Measurements from ENCODE around the gene OBP2B. TPM values are rescaled to one million over a fixed set of nuclear protein-coding genes. Genes with fewer than 3 reads are reported as not detected.

Gene OBP2B
- total RNA-seq (2022; extraction: Qiagen RNA extraction; ENCODE audit: low read depth) = not detected in 5 replicates

GRCh38 chr9:133208880-133209300 lies at the start of gene OBP2B:
Gene OBP2B, minus strand, starts transcription at chr9:133209250. Its CDS starts 51 bp downstream, at chr9:133209199.

GRCh38 chr9:133163504-133164172 lies 45.4 kb downstream of the OBP2B start, which contains the start of gene GBGT1:
Gene GBGT1, minus strand, starts transcription at chr9:133163914. Its CDS starts 1,502 bp downstream, at chr9:133162412.

Other genes with a start within 250 kb of the OBP2B start
- not detected in 5 replicates for gene GFI1B, start 230.6 kb downstream of the OBP2B start, total RNA-seq (2022; extraction: Qiagen RNA extraction; ENCODE audit: low read depth)
- 57.7 to 66.6 TPM (median 61.8 TPM) in 5 replicates for gene GTF3C5, start 178.3 kb downstream of the OBP2B start, total RNA-seq (2022; extraction: Qiagen RNA extraction; ENCODE audit: low read depth)
- gene CEL, start 147.3 kb downstream of the OBP2B start, total RNA-seq (2022; extraction: Qiagen RNA extraction; ENCODE audit: low read depth) = 0.46 to 0.71 TPM (median 0.63 TPM) in 5 replicates
- 22.0 to 27.2 TPM (median 25.6 TPM) in 5 replicates for gene RALGDS, start 88.0 kb downstream of the OBP2B start, total RNA-seq (2022; extraction: Qiagen RNA extraction; ENCODE audit: low read depth)
- gene GBGT1, start 45.3 kb downstream of the OBP2B start, total RNA-seq (2022; extraction: Qiagen RNA extraction; ENCODE audit: low read depth) = 1.7 to 2.8 TPM (median 2.4 TPM) in 5 replicates
- not detected in 5 replicates for gene ABO, start 66.0 kb upstream of the OBP2B start, total RNA-seq (2022; extraction: Qiagen RNA extraction; ENCODE audit: low read depth)
- gene SURF6, start 126.9 kb upstream of the OBP2B start, total RNA-seq (2022; extraction: Qiagen RNA extraction; ENCODE audit: low read depth) = 19.9 to 29.3 TPM (median 24.0 TPM) in 5 replicates
- 21.0 to 32.2 TPM (median 30.2 TPM) in 5 replicates for gene MED22, start 138.9 kb upstream of the OBP2B start, total RNA-seq (2022; extraction: Qiagen RNA extraction; ENCODE audit: low read depth)
- 3,291 to 3,531 TPM (median 3,341 TPM) in 5 replicates for gene RPL7A, start 139.0 kb upstream of the OBP2B start, total RNA-seq (2022; extraction: Qiagen RNA extraction; ENCODE audit: low read depth)
- 37.9 to 50.3 TPM (median 43.3 TPM) in 5 replicates for gene SURF1, start 147.2 kb upstream of the OBP2B start, total RNA-seq (2022; extraction: Qiagen RNA extraction; ENCODE audit: low read depth)
- 36.7 to 54.8 TPM (median 45.8 TPM) in 5 replicates for gene SURF2, start 147.3 kb upstream of the OBP2B start, total RNA-seq (2022; extraction: Qiagen RNA extraction; ENCODE audit: low read depth)
- gene SURF4, start 166.8 kb upstream of the OBP2B start, total RNA-seq (2022; extraction: Qiagen RNA extraction; ENCODE audit: low read depth) = 173 to 210 TPM (median 201 TPM) in 5 replicates
- 0.53 to 1.2 TPM (median 0.68 TPM) in 5 replicates for gene STKLD1, start 167.1 kb upstream of the OBP2B start, total RNA-seq (2022; extraction: Qiagen RNA extraction; ENCODE audit: low read depth)
- 29.9 to 37.9 TPM (median 32.5 TPM) in 5 replicates for gene REXO4, start 208.8 kb upstream of the OBP2B start, total RNA-seq (2022; extraction: Qiagen RNA extraction; ENCODE audit: low read depth)
- 0.37 to 1.1 TPM (median 0.52 TPM) in 5 replicates for gene ADAMTS13, start 213.1 kb upstream of the OBP2B start, total RNA-seq (2022; extraction: Qiagen RNA extraction; ENCODE audit: low read depth)

Measured in A549 treated with GW870086 at 1 μM for 4 hours (cell line).